SJCRH30 (cell line): ENCODE results near the gene SKP1. TPM values are rescaled to one million over a fixed set of nuclear protein-coding genes. Genes with fewer than 3 reads are reported as not detected.

Experiments
- DNase-seq, 2 experiments: peaks; one replicate each; pipeline ENCODE4 v3.0.0-alpha.2; 2015 to 2020
- H3K27ac ChIP-seq: fragments of 250-450 bp; sonication (Bioruptor Pico); 2 replicates; pipeline ENCODE4 v1.5.1; 2020; ENCODE audit warnings: mild to moderate bottlenecking, moderate library complexity
- H3K27me3 ChIP-seq: fragments of 250-450 bp; sonication (Bioruptor Pico); 2 replicates; pipeline ENCODE4 v1.5.1; 2020; ENCODE audit warnings: mild to moderate bottlenecking, moderate library complexity
- H3K36me3 ChIP-seq: fragments of 250-450 bp; sonication (Bioruptor Pico); 2 replicates; pipeline ENCODE4 v1.5.1; 2020; ENCODE audit warnings: mild to moderate bottlenecking, moderate library complexity
- H3K4me1 ChIP-seq: fragments of 250-450 bp; sonication (Bioruptor Pico); 2 replicates; pipeline ENCODE4 v1.5.1; 2020; ENCODE audit warnings: mild to moderate bottlenecking, moderate library complexity
- H3K4me3 ChIP-seq: fragments of 250-450 bp; sonication (Bioruptor Pico); 2 replicates; pipeline ENCODE4 v1.5.1; 2020; ENCODE audit warnings: mild to moderate bottlenecking, moderate library complexity
- H3K9me3 ChIP-seq: fragments of 250-450 bp; sonication (Bioruptor Pico); replicated peaks from 2 replicates; pipeline ENCODE4 v1.5.1; 2020; ENCODE audit warnings: mild to moderate bottlenecking, moderate library complexity
- total RNA-seq: library from RNA; depleted of rRNA; stranded (reverse); fragments of >200 nt; shearing (Covaris generic); gene quantifications from 2 replicates; pipeline ENCODE4 v1.2.3, GENCODE V29; 2014

SKP1 gene
- total RNA-seq, 1 experiment from 2014 or later: 631 TPM

DNA sequence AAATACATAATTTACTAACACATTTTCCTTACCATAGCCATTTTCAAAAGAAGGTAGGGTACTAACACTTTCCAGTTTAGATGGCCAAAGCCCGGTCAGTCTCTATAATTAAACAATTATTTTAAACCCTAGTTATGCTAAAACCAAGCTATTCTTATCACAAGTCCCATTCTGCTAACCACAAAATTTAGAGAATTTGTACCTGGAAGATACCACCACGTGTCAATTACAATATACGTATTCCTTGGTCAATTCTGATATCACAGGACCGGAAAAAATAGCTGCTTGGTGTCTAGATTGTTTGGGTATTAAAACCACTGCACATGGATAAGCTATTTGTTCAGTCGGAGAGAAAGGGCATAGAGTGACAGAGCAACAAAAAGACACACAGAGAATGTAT lies 18.9 kb upstream of the SKP1 start:
- DNase-seq: no peak
- Histone ChIP-seq H3K27ac (no peak overlapping the region), H3K4me3 (no peak overlapping the region), H3K36me3 (peaks cover 54% of the 10 kb centered on the region), H3K27me3 (no peaks in the 10 kb centered on the region), H3K4me1 (no peaks in the 10 kb centered on the region), H3K9me3 (no peaks in the 10 kb centered on the region)

DNA sequence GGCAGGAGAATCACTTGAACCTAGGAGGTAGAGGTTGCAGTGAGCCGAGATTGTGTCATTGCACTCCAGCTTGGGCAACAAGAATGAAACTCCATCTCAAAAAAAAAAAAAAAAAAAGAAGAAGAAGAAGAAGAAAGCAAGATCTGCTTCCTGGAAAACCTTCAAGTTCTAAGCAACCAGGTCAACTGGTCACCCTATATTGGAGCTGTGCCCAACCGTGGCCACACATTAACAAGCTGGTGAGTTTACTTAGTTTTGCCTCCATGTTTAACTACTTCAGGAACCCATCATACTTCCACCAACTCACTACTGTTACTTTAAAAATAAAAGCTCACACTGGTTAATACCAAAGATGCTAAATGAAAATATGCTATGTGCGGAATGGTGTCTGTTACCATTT lies 12.3 kb upstream of the SKP1 start:
- Histone ChIP-seq H3K9me3 (no peaks in the 10 kb centered on the region), H3K36me3 (peaks cover 3% of the 10 kb centered on the region; the same call in 1 of the 2 replicates), H3K4me1 (no peaks in the 10 kb centered on the region), H3K4me3 (no peak overlapping the region), H3K27me3 (no peaks in the 10 kb centered on the region), H3K27ac (no peak overlapping the region)
- no peak for DNase-seq

DNA sequence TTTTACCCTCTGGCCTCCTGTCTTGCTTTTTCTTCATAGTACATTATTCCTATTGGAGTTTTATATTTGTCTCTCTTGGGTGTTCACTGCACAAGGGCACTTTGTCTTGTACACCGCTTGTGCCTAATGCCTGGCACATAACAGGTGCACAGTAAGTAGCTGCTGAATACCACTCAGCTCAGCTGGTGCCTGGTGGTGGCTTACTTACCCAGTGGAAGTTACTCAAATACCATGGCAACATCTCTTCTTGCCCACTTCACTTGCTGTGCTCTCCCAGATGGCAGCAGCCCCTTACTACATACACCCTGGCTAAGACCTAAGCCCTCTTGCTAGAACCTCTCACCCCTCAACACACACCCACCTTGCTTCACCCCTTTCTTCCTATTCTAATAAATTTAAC lies 11.3 kb upstream of the SKP1 start:
- Histone ChIP-seq H3K36me3 (no peaks in the 10 kb centered on the region), H3K4me3 (no peak overlapping the region), H3K4me1 (no peaks in the 10 kb centered on the region), H3K9me3 (no peaks in the 10 kb centered on the region), H3K27me3 (no peaks in the 10 kb centered on the region), H3K27ac (no peak overlapping the region)
- DNase-seq: peak; percentile 11 to 20

DNA sequence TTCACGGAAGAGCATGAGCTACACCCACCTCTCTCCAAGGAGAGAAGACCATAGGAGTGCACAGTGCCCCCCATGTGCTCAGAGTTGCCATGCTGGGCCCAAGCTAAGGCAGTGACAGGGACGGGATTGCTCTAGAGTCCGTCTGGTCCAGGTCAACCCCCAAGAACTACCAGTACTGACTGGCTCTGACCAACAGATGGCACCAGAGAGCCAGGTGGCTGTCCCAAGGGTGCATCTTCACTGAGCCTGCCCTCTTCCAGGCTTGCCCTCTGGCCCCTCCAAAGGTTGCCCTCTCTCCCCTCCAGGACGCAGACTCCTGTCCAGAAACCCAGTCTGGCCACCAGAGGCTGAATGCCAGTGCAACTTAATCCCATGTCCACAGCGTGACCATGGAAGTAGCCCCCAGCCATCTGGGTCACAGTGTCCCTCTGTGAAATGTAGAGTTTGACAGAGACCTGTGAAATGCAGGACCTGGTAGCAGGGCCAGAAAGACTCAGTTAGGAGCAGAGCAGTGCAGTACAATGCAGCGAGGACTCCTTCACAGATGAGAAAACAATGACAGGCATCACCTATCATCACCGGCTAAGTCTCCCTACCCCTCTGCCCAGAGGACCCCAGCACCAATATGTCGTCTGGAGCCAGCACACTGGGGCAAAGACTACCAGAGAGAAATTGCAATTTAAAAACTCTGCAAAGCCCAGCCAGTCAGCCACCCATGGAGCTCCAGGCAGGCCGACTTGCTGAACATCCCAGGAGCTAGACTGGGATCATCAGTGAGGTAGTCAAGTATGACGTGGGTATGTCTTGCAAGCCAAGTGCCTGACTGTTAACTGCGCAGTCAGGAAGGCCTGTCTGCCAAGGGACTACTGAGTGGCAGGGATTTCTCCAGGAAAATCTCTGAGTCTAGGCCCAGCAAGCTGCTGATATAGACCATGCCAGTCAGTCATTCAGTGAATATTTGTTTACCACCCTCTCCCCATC lies 7.7 kb upstream of the SKP1 start:
- Histone ChIP-seq H3K4me1 (no peaks in the 10 kb centered on the region), H3K36me3 (no peaks in the 10 kb centered on the region), H3K9me3 (no peaks in the 10 kb centered on the region), H3K27ac (no peak overlapping the region), H3K4me3 (no peak overlapping the region), H3K27me3 (no peaks in the 10 kb centered on the region)
- DNase-seq: peak; percentile 61 to 83

DNA sequence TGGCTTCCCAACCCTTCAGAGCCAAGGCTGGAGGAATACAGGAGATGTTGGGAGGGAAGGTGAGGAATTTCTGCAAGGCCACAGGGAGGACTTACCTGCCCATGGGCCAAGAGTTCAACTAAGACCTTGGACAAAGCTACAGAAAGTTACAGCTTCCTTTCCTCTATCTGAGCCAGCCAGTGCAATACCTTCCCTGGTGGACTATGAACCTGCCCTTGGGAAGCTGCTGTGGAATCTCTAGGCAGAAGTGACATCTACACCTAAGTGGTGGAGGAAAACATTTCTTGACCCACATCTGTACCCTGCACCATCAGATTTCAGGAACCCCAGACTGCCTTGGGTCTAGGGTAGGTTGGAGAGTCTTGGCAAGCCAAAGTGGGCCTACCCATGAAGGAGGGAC lies 6.7 kb upstream of the SKP1 start:
- Histone ChIP-seq H3K27ac (no peak overlapping the region), H3K27me3 (no peaks in the 10 kb centered on the region), H3K4me1 (no peaks in the 10 kb centered on the region), H3K36me3 (no peaks in the 10 kb centered on the region), H3K4me3 (no peak overlapping the region), H3K9me3 (no peaks in the 10 kb centered on the region)
- DNase-seq: no peak

DNA sequence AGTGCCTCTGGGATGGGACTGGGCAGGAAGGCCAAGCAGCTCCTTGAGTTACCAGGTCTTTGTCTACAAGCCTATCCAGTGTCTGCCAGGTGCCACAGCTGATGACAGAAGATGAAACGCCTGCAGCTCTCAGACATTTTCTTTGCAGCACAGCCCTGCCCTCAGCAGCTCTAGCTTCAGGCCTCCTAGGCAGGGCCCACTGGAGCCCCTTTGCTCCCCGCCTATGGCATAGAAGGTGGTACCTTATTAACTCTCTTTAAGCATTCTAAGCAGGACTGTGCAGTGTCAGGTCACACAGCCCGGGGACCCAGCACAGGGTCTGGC lies 1.3 kb upstream of the SKP1 start:
- H3K27ac ChIP-seq: peak overlapping the region; percentile 99; the same call in 1 of the 2 replicates
- no peak for DNase-seq
- peak overlapping the region; percentile 99 for H3K4me3 ChIP-seq

DNA sequence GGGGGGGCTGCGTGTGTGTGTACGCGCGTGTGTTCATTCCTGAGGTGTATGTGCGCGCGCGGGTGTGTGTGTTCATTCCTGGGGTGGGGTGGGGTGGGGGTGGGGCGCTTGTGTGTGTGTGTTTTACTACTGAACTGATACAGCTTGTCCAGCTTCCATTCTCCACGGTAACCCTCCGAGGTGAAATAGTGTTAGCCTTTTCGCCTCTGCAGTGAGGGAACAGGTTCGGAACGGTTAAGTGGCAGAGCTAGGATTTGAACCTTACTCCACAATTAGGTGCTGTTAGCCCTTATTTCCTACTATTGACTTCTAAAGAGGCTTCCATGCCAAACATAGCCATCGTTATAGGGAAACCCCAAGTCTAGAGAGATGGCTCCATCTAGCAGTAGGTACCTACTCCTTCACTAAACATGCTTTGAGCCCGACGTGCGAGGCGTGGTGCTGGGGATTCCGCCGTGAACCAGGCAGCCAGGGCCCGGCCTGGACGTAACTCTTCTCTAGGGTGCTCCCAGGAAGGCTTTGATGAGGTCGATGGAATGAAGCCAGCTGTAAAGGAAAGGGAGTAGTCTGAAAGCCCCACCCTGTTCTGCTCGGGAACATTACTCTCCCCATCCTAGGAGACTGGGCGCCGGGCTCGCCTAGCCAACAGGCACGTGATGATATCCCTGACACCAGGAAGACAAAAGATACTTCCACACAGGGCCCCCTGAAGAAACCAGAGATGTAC lies 782 bp upstream of the SKP1 start:
- Histone ChIP-seq H3K27ac (peak overlapping the region; percentile 99), H3K4me1 (peaks cover 10% of the 10 kb centered on the region; the same call in 1 of the 2 replicates), H3K27me3 (no peaks in the 10 kb centered on the region), H3K9me3 (no peaks in the 10 kb centered on the region), H3K4me3 (peak overlapping the region; percentile 99), H3K36me3 (peaks cover 13% of the 10 kb centered on the region)
- peak; percentile 56 to 65 for DNase-seq

More for the DNA sequence above, 1.3 kb upstream of the SKP1 start:
- Histone ChIP-seq H3K9me3 (no peaks in the 10 kb centered on the region), H3K36me3 (peaks cover 9% of the 10 kb centered on the region), H3K4me1 (peaks cover 10% of the 10 kb centered on the region; the same call in 1 of the 2 replicates), H3K27me3 (no peaks in the 10 kb centered on the region)

DNA sequence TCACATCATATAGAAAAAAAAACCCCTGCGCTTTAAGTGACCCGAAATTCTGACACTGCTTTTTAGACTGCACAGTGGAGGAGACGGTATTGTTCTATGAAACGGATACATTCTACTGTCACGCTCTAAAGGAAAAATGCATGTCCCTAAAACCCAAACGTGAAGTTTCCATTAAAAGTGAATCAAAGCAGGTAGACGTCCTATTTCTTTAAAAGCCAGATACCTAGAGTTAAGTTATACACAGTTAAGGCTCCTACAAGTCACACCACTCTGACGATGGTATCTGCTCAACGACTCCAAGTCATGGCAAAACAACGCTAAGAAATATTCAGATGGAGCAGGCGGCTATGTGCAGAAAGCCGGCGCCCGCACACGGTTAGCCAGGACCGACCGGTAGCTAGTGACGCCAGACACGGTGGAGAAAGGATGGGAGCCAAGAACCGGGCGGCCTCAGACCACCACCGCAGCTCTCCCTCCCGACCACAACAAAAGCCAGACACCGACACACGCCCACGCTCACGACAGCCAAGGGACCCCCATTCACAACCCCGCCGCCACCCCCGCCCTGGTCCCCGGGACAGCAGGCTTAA lies 734 bp downstream of the SKP1 start:
- Histone ChIP-seq H3K4me3 (peak overlapping the region; percentile 99), H3K9me3 (no peaks in the 10 kb centered on the region), H3K4me1 (peaks cover 10% of the 10 kb centered on the region; the same call in 1 of the 2 replicates), H3K36me3 (peaks cover 28% of the 10 kb centered on the region), H3K27ac (peak overlapping the region; percentile 99), H3K27me3 (no peaks in the 10 kb centered on the region)
- DNase-seq: peak; percentile 34 to 48

DNA sequence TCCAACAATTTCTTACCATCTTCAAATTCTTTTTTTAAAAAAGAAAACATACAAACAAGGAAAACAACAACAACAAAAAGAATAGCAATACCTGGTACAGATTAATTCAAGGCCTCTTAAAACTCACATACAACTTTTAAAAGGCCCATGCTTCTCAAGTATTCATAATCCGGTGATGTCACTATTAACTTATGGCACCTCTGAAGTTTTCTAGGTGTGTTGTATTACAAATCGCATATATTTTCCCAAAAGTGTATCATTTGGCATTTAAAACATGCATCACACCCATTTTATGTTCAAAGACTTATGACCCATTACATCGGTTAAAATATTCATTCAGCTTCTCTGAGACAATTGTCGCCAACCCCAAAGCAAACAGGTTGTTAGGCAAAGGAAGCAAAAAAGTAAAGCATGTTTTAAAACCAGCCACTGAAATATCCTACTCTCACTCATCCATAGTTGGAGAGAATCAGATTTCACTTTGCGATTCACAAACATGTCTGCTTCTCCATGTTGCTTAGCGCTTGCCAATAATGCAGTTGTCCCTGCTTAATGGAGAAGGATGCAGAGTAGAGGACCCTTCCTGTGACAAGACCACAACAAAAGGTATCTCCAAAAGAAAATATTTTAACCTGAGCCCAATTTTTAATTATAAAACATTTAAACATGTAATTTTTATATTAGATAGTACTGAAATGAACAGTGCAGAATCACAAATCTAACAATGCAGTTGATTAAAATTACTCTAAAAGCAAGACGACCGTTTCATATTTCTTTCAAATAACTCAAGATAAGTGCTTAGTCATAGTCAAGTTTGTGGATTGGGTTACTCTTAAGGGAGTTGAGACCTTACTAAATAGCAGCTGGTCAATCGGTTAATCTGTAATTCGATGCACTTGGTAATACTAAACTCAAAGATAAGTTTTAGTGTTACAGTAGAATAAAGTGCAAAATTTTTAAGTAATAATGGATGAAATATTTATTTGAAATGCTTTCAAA lies 1.6 kb downstream of the SKP1 start:
- Histone ChIP-seq H3K4me1 (peaks cover 10% of the 10 kb centered on the region; the same call in 1 of the 2 replicates), H3K27ac (peak overlapping the region; percentile 99), H3K36me3 (peaks cover 37% of the 10 kb centered on the region), H3K27me3 (no peaks in the 10 kb centered on the region), H3K9me3 (no peaks in the 10 kb centered on the region), H3K4me3 (peak overlapping the region; percentile 99)
- DNase-seq: peak; percentile 23 to 68

DNA sequence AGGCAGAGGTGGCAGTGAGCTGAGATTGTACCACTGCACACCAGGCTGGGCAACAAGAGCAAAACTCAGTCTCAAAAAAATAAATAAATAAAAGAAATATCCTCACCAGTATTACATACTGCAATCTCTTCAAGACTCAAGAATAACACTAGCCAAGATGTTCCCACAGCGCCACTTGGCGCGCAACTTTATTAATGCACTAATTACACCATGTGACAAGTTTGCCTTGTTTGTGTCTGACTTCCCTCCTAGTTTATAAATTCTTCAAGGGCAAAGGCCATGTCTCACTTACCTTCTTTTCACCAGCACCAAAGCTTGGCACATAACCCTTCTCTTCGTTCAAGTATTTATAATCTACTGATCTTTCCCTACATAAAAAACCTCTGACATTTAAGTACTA lies 4.8 kb downstream of the SKP1 start:
- H3K27me3 ChIP-seq: no peaks in the 10 kb centered on the region
- H3K36me3 ChIP-seq: peaks cover 64% of the 10 kb centered on the region
- H3K9me3 ChIP-seq: no peaks in the 10 kb centered on the region
- peaks cover 10% of the 10 kb centered on the region; the same call in 1 of the 2 replicates for H3K4me1 ChIP-seq
- no peak for DNase-seq
- H3K27ac ChIP-seq: no peak overlapping the region
- H3K4me3 ChIP-seq: no peak overlapping the region

DNA sequence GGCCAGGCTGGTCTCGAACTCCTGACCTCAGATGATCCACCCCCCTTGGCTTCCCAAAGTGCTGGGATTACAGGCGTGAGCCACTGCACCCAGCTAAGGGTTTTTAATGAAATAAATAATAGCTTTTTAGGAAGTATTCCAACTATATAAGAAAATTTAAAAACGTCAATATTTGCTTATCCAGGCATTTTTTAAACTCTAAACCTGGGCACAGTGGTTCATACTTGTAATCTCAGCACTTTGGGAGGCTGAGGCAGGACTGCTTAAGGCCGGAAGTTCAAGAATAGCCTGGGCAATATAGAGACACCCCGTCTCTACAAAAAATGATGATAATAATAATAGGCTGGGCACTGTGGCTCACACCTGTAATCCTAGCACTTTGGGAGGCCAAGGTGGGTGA lies 14.2 kb downstream of the SKP1 start:
- no peak for DNase-seq
- H3K9me3 ChIP-seq: peaks cover 5% of the 10 kb centered on the region; the same call in 1 of the 2 replicates
- H3K4me1 ChIP-seq: no peaks in the 10 kb centered on the region
- no peak overlapping the region for H3K4me3 ChIP-seq
- peaks cover 85% of the 10 kb centered on the region for H3K36me3 ChIP-seq
- H3K27me3 ChIP-seq: no peaks in the 10 kb centered on the region
- no peak overlapping the region for H3K27ac ChIP-seq

DNA sequence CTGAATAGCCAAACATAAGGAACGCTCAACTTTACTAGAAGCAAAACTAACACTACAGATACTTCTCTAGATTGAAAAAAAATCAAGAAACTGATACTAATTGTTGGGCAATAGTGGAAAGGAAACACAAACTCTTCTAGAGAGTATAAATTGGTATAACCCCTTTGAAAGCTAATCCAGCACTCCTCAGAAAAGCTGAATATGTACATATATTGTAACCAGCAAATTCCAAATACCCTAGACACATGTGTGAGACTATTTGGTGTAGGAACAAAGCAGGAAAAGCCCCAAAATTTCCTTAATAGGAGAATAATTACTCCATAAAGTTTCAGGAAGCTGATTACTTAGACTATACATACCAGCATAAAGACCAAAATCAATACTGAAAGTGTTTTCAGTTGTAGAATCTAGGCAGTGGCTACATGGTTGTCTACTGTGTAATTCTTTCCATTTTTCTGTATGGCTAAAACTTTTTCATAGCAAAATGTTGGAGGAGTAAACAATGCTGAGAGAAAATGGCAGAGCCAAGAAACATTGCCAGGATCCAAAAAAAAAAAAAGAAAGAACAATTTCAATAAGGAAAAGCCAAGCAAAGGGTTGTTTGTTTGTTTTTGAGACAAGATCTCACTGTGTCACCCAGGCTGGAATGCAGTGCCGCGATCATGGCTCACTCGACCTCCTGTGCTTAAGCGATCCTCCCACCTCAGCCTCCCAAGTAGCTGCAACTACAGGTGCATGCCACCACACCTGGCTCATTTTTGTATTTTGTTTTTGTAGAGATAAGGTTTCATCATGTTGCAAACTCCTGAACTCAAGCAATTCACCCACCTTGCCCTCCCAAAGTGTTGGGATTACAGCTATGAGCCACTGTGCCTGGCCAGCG lies 15.0 kb downstream of the SKP1 start:
- H3K27me3 ChIP-seq: no peaks in the 10 kb centered on the region
- no peaks in the 10 kb centered on the region for H3K4me1 ChIP-seq
- peaks cover 83% of the 10 kb centered on the region for H3K36me3 ChIP-seq
- DNase-seq: no peak
- peaks cover 5% of the 10 kb centered on the region; the same call in 1 of the 2 replicates for H3K9me3 ChIP-seq
- no peak overlapping the region for H3K27ac ChIP-seq
- H3K4me3 ChIP-seq: no peak overlapping the region

DNA sequence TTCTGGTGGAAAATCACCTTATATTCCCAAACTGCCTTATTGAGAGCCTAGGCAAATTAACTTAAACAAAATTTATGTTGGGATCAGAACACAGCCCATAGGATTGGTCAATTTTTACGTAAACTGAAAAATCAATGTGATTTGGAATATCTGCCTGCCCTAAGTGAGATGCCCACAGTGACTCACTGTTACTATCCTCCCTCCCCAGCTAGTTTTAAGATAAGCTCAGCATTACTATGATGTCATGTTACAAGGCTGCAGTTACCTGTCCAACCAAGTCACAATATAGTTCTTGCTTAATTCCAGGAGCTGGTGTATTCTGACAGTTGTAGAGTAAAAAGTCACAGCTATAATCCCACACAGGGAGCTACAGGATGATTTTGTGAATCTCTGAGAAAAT lies 23.1 kb downstream of the SKP1 start:
- Histone ChIP-seq H3K4me3 (no peak overlapping the region), H3K9me3 (no peaks in the 10 kb centered on the region), H3K36me3 (peaks cover 78% of the 10 kb centered on the region), H3K27ac (no peak overlapping the region), H3K4me1 (no peaks in the 10 kb centered on the region), H3K27me3 (no peaks in the 10 kb centered on the region)
- DNase-seq: no peak
